ENCODE data around the gene NCOA7. TPM values are rescaled to one million over a fixed set of nuclear protein-coding genes. Genes with fewer than 3 reads are reported as not detected.
"Not testable (repeated sequence)": the region's sequence is repeated elsewhere in the genome, so short reads cannot be mapped to it uniquely, and the experiment has no call there.

NCOA7 gene
- total RNA-seq, 1 donor from 2014 or later, result 27.3 TPM

DNA sequence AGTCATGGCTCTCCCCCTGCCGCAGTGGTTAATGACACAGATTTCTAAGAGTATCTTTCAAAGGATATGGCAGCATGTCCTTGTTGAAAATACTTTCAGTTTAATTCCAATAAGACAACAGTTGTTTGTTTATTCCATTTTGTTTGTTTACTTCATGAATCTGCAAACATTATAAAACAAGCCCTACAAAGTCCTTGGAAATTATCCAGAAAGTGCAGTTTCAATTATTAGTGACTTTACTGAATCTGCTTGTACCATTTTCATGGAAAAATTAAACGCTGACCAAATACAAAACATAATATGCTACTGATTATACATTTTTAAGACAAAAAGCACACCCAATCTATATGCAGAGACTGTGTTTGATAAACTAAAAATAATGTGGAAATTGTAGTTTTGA is 38.0 kb upstream of the NCOA7 start:
- no peak for FAIRE-seq
- no peak for DNase-seq (ENCODE audit: low spot score in 2 of 2)

DNA sequence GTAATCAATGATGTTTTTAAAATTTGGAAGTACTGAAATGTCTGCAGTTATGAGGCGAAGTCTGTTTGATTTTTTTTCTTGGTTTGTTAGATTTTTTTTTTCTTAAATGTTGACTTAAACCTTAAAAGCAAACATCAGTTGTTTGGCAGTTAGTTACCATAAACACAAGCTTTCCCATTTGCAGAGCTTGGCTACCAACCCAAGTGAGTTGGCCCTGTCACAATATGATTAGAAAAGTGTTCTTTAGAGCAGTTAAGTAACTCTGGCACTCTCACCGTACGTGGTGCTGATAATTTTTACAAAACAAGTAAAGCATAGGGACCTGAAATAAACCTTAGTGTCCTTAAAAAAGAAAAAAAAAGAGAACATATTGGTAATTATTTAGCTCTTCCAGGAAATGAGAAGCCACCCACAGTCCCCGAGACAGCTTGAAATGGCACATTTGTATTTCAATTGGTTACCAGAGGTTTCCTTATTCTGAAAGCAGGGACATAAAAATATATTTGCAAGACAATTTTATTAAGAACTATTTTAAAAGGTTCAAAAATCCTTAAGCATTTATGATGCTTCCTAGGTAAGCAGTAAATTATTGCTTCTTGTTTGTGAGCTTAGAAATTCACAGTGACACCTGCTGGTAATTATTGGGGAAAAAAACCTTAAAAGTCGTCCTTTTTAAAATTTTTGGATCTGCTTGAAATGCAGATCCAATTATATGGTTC is 37.4 kb upstream of the NCOA7 start:
- peak; percentile 70 for FAIRE-seq
- no peak for DNase-seq (ENCODE audit: low spot score in 2 of 2)

DNA sequence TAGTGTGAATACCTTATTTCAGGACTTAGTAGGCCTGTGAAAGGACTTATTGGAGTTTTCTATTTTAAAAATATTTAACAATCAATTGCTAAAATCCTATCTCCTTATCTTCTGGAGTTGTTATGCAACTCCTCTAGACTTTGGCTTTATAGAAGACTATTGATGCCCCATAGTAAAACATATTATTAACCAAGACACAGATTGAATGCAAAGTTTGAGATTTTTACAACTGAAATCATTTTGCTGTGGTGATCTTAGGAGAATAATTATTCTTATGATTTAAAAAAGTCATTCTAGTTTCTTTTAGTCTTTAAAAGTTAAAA is 36.9 kb upstream of the NCOA7 start:
- FAIRE-seq, result peak; percentile 19
- no peak for DNase-seq (ENCODE audit: low spot score in 2 of 2)

DNA sequence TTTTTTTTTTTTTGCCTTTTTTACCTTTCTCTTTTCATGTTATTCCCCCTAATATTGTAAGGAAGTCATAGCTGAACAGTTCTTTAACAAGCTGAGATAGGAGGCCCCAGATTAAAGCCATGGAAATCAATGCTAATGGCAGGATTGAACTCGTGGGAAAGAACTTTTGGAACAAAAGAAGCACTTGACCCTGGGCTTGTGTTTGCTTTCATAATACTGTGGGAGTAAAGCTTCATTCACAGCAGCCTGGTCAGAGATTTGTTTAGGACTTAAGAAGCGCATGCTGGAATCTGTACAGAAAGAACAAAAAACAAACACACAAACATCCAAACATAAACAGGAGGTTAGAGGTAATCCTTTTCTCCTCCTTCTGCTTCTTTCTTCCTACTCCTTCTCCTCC is 36.2 kb upstream of the NCOA7 start:
- DNase-seq (ENCODE audit: low spot score in 2 of 2) (no peak), FAIRE-seq (no peak)

DNA sequence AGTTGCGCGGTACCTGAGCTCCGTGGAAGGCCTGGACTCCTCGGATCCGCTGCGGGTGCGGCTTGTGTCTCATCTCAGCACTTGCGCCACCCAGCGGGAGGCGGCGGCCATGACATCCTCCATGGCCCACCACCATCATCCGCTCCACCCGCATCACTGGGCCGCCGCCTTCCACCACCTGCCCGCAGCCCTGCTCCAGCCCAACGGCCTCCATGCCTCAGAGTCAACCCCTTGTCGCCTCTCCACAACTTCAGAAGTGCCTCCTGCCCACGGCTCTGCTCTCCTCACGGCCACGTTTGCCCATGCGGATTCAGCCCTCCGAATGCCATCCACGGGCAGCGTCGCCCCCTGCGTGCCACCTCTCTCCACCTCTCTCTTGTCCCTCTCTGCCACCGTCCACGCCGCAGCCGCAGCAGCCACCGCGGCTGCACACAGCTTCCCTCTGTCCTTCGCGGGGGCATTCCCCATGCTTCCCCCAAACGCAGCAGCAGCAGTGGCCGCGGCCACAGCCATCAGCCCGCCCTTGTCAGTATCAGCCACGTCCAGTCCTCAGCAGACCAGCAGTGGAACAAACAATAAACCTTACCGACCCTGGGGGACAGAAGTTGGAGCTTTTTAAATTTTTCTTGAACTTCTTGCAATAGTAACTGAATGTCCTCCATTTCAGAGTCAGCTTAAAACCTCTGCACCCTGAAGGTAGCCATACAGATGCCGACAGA is 31.4 kb upstream of the NCOA7 start:
- no peak for DNase-seq (ENCODE audit: low spot score in 2 of 2)
- no peak for FAIRE-seq

DNA sequence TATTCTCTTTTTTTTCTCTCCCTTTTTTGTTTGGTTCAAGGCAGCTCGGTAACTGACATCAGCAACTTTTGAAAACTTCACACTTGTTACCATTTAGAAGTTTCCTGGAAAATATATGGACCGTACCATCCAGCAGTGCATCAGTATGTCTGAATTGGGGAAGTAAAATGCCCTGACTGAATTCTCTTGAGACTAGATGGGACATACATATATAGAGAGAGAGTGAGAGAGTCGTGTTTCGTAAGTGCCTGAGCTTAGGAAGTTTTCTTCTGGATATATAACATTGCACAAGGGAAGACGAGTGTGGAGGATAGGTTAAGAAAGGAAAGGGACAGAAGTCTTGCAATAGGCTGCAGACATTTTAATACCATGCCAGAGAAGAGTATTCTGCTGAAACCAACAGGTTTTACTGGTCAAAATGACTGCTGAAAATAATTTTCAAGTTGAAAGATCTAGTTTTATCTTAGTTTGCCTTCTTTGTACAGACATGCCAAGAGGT is 30.8 kb upstream of the NCOA7 start:
- FAIRE-seq, result no peak
- no peak for DNase-seq (ENCODE audit: low spot score in 2 of 2)

DNA sequence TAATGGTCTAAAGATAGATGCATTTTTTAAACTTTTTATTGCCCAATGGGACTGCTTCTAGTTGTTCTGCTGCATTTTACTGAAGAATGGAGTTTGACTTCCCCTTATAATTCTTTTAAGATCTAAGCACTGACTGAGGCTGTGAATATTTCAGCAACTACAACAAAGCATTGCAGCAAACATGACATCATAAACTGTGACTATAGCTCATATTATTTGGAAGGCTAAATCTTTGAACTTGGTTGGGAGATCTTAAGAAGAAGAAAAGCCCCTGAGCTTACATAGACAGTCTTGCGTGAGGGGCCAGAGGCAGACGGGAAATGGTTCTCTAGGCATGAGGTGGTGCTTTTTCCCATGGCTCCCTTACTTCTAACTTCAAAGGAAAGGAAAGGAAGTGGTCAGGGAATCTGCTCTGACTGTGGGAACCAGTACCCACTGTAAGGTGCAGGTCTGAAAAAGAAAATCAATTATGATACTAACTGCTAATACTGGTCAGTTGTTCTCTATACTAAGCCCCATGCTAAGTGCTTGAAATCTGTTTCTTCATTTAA is 26.6 kb upstream of the NCOA7 start:
- FAIRE-seq (no peak), DNase-seq (ENCODE audit: low spot score in 2 of 2) (no peak)

DNA sequence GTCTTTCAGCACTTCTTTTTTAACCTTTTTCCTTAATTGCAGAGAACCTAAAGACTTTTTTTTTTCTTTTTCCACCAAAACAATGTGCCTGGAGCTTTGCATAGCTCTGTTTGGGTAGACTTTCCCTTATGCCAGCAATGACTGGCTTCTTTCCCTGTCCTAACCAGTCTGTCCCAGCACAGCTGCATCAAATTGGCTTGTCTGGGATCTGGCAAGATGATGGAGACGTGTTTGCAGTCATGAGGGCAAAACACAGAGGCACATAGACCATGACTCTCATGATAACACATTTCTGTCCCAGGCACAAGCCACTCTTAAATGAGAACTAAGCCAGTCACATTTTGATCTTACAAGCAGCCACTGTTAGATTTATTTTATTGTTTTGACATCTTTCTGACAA is 24.8 kb upstream of the NCOA7 start:
- no peak for DNase-seq (ENCODE audit: low spot score in 2 of 2)
- FAIRE-seq, result no peak

DNA sequence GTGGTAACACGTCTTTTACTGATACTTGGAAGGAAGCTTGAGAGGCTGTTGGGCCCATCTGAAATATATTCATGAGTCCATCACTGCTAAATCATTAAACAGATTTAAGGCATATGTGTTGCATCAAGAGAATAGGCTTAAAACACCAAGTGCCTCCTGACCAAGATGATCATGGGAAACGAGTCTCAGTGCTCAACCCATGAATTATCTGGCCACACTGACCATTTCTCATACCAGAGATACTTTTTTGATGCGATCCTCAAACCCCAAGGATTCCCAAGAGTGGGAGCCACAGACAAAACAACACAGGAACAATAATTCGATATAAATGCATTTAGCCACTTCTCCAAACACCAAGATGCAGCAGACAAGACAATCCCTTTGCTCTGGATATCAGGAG is 24.1 kb upstream of the NCOA7 start:
- FAIRE-seq (no peak), DNase-seq (ENCODE audit: low spot score in 2 of 2) (no peak)

DNA sequence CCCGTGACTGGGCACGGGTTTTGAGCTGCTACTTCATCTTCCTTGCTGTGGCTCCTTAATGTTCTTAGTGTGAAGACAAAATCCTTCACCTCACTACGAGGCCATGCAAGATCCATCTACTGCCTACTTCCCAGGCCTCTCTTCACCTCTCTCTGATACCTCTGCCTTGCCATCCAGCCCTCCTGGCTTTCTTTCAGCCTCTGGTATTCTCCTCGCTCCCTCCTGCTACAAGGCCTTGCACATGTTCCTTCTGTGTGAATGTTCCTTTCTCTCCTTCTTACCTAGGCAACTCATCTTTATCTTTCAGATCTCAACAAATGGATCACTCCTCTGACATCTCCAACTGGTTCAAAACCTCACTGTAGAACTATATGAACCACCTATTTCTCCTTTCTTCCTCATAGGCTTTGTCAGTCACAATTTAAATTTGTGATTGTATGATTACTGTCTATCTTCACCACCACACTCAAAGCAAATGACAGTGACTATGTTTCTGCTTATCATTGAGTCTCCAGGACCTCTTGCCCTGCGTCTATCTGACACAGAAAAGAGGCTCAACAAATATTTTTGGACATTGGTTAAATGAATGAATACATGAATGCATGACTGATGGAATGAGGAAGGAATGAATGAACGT is 21.5 kb upstream of the NCOA7 start:
- FAIRE-seq (no peak), DNase-seq (ENCODE audit: low spot score in 2 of 2) (no peak)

DNA sequence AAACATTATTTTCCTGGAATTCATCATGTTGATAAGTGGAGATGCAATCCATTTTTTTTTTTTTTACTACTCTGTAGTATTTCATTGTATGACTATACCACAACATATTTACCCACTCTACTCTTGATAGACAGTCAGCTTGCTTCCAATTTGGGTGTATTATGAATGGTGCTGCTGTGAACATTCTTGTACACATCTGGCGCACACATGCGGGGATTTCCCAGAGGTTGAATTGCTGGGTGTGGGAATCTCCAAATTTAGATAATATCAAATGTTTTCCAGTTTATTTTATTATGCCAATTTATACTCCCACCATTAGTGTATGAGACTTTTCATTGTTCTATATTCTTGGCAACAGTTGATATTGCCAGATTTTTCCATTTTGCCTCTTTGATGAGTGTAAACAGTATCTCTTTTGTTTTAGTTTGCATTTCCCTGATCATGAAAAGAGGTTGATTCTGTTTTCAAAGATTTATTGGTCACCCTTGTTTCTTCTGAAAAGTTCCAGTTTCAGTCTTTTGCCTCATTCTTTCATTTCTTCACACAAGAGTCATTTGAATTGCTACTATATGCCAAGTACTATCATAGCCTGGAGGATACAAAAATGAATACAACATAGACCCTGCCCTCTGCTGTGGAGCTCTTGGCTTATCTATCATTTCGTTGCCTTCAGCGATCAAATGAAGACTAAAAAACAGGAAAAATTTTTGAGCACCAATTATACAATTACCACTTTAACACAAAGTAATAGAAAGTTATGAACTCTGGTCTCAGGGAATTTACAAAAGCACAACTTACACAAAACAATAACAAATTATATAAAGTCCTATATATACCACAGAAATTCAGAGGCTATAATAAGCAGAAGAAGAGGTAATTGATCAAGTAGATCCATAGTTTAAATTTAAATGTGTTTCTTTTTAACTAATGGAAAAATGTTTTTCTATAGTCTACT is 17.1 kb upstream of the NCOA7 start:
- FAIRE-seq (no peak), DNase-seq (ENCODE audit: low spot score in 2 of 2) (no peak)

DNA sequence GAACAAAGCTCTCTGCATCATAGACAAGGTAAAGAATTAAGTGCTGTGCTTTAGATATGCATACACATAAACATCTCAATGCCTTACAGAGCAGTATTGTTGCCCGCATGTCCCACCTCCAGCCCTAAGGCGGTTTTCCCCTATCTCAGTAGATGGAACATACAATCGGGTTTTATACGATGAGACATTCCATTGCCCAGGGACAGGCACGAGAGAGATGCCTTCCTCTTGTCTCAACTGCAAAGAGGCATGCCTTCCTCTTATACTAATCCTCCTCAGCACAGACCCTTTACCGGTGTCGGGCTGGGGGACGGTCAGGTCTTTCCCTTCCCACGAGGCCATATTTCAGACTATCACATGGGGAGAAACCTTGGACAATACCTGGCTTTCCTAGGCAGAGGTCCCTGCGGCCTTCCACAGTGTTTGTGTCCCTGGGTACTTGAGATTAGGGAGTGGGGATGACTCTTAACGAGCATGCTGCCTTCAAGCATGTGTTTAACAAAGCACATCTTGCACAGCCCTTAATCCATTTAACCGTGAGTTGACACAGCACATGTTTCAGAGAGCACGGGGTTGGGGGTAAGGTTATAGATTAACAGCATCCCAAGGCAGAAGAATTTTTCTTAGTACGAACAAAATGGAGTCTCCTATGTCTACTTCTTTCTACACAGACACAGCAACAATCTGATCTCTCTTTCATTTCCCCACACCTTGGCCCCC is 14.5 kb upstream of the NCOA7 start:
- FAIRE-seq, result not testable (repeated sequence)

DNA sequence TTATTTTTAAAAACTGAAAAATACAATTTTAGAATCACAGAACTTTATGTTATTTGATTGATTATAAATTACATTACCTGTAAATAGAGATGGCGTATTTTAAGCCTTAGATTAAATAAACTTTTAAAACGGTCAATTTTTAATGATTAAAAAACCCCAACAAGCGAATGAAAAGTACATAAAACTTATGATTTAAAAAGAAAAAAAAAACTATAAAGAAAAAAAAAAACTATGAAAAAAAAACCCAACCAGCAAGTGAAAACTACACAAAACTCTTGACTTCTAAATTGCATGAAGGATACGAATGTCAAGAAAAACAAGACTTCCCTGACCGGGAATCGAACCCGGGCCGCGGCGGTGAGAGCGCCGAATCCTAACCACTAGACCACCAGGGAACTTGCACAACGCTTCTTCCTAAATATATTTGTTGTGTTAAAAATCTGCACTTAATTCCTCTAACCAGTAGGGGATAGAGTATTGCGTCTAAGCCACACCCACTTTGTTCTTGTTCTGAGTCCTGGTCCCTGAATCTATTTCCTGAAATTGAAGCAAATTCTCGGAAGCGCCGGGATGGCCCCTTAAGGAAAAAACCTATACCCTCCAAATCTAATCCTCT is 10.7 kb upstream of the NCOA7 start:
- peak; percentile 77 to 80 for DNase-seq (ENCODE audit: low spot score in 2 of 2)
- peak; percentile 94 for FAIRE-seq

More for the DNA sequence above, 14.5 kb upstream of the NCOA7 start:
- DNase-seq (ENCODE audit: low spot score in 2 of 2), result not testable (repeated sequence)

DNA sequence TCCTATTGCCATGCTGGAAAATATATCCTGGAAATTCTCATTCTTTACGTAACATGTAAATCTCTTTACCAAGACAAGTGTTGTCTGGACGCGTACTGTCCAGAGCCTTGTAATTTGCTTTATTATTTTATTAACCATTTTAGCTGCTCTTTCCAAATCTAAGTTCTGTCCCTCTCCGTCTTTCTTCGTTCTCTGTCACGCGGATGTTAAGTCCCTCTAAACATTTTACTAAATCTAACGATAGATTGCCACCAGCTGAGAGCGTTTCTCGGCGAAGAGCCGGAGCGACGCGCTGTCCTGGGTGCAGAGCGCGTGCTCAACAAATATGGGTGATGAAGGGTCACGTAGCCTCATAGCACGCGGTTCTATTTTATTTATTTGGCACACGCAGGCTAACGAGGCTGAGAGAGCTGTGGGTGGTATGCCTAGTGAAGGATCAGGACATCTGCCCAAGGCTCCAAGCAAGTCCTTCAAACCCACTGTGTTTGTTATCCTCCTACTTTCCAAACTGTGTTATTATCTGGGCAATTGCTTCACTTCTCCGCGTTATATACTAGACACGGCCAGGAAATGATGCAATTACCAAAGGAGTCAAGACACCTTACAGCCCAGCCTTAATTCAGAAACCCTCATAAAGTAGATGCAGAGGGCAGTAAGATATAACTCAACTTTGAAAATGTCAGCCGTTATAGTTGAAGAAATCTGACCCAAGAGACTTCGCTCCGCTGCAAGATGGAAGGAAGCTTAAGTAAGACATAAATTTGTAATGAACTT is 10.0 kb upstream of the NCOA7 start:
- DNase-seq (ENCODE audit: low spot score in 2 of 2), result no peak
- FAIRE-seq, result no peak

DNA sequence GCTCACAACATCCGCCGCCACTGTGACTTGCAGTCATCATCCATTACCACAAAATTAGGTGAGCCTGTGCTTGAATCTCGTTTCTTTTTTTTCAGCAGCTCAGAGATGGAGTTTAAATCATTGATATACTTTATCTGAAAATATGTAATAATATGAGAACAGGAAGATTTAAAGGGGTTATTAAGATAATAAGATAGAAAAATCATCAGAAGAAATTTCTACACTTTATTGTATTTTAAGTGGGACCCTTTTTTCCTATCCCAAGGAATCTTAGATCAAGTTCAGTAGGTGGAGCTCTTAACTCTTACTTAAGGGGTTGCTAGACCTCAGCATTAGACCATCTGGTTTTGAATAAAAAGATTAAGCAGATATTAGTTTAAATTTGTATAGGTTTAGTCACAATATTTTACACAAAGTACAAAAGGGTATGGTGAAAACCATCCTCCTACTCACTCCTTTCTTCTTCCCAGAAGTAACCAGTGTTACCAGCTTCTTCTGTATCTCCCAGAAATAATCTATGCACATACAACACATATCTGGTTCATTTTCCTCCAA is 9.4 kb upstream of the NCOA7 start:
- no peak for DNase-seq (ENCODE audit: low spot score in 2 of 2)
- no peak for FAIRE-seq

DNA sequence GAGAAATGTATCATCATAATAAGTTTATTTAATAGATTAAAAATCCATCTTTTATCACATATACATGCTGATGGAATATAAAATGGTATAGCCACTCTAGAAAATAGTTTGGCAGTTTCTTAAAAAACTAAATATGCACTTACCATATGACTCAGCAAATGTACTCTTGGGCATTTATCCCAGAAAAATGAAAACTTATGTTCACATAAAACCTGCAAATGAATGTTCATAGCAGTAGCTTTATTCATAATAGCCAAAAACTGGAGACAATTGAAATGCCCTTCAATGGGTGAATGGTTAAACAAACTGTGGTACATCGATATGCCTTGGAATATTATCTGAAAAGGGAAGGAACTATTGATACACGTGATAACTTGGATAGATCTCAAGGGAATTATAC is 6.4 kb upstream of the NCOA7 start:
- DNase-seq (ENCODE audit: low spot score in 2 of 2) (no peak), FAIRE-seq (no peak)

DNA sequence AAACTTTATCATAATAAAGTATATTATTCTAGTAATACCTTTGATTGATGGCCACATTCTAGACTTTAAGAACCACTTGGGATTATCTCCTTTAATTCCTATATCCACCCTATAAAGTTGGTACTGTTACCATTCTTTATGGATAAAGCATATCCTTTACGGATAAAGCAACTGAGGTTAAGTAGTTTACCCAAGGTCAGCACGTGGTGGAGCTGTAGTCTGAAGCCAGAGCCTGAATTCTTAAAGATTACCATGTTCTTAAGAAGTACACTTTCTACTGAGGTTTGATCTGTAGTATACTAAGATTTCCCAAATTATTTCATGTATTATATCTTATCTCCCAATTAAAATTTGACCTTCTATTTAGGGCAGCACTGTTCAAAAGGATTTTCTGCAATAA is 3.0 kb upstream of the NCOA7 start:
- no peak for FAIRE-seq
- DNase-seq (ENCODE audit: low spot score in 2 of 2), result no peak

DNA sequence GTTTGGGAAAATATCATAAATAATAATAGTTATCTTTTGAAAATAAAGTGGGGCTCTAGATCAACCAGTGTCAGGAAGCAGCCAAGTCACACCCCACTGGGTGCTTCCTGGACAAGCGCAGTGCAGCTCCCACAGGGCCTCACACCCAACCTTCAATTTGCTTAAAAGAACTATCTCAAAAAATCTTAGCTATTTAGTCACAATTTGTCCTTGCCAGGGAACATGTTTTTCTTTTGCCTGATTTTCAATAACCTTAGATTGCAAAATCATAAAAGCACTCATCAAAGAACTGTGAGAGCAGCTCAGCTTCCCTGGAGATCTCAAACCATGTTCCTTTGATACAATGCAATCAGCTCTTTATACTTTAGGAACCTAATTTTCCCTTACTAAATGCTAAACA is 1.6 kb upstream of the NCOA7 start:
- DNase-seq (ENCODE audit: low spot score in 2 of 2) (no peak), FAIRE-seq (no peak)
